ENCODE measurements around the gene MAP3K7. TPM values are rescaled to one million over a fixed set of nuclear protein-coding genes. Genes with fewer than 3 reads are reported as not detected.
A peak's percentile ranks its signal among the peaks of the same experiment; 100 is the strongest.

MAP3K7 gene
- total RNA-seq, 1 donor from 2014 or later: 22.0 TPM

DNA sequence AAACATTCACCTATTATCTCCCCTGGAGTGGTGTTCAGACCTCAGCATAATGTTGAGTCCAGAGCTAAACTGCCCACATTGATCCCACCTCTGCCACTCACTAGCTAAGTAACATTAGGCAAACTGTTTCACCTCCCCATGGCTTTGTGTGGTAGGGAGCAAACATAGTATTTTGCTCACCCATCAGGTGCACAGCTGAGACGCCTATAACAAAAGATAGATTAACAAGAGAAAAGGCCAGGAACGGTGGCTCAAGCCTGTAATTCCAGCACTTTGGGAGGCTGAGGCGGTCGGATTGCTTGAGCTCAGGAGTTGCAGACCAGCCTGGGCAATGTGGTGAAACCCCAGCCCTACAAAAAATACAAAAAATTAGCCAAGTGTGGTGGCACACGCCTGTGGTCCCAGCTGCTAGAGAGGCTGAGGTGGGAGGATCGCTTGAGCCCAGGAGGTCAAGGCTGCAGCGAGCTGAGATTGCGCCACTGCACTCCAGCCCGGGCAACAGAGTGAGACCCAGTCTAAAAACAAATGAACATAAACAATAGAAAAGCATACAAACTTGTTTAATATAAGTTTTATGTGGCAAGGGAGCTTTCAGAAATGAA, 91.6 kb downstream of the MAP3K7 start:
- no peak for DNase-seq
- Histone ChIP-seq H3K4me3 (no peak overlapping the region), H3K9me3 (no peaks in the 10 kb centered on the region), H3K27me3 (ENCODE audit: low read depth) (no peaks in the 10 kb centered on the region), H3K27ac (no peak overlapping the region), H3K4me1 (no peaks in the 10 kb centered on the region), H3K36me3 (no peaks in the 10 kb centered on the region)
- TF ChIP-seq, protein P1, sequence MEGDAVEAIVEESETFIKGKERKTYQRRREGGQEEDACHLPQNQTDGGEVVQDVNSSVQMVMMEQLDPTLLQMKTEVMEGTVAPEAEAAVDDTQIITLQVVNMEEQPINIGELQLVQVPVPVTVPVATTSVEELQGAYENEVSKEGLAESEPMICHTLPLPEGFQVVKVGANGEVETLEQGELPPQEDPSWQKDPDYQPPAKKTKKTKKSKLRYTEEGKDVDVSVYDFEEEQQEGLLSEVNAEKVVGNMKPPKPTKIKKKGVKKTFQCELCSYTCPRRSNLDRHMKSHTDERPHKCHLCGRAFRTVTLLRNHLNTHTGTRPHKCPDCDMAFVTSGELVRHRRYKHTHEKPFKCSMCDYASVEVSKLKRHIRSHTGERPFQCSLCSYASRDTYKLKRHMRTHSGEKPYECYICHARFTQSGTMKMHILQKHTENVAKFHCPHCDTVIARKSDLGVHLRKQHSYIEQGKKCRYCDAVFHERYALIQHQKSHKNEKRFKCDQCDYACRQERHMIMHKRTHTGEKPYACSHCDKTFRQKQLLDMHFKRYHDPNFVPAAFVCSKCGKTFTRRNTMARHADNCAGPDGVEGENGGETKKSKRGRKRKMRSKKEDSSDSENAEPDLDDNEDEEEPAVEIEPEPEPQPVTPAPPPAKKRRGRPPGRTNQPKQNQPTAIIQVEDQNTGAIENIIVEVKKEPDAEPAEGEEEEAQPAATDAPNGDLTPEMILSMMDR (IDR thresholded peaks at IDR 0.05): no peak
- intact Hi-C loops (cut with DNase I): no loop called here
- ATAC-seq: no peak

DNA sequence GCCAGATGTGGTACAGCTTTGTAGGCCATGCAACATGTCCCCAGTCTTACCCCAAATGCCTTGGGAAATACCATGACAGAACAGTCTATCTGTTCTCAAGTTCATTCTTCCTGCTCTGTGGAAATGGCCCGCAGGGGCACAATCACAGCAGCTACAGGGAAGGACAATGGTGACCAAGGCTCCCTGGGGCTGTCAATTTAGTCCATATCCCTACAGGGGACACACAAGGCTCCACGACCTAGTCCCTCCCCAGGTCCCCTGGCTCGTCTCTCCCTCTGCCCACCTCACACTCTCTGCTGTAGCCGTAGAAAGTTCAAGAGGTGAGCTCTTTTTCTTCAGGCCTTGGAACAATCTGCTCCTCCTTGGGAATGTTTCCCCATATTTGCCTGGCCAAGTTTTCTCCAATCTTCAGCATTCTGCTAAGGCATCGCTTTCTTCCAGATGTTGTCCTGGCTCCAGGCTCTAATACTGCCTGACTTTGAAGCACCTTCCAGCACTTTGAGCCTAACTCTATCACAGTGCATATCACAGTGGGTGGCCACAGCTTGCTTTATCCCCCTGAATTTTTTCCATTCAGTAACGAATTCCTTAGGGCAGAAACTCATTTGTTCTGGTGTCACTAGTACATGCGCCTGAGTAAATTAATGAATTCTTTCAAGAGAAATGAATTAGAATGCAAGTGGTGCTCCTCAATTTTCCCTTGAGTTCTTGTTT, 92.6 kb downstream of the MAP3K7 start:
- H3K9me3 ChIP-seq: no peaks in the 10 kb centered on the region

DNA sequence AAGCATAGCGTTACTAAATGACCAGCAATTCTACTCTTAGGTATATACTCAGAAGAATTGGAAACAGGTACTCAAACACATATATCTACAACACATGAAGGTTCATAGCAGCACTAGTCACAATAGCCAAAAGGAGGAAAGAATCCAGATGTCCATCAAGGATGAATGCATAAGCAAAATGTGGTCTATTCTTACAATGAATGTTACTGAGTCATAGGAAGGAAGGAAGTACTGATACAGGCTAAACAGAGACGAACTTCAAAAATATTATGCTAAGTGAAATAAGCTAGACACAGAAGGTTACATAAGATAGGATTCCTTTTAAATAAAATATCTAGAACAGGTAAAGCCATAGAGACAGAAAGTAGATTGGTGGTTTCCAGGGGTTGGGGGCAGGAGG, 93.5 kb downstream of the MAP3K7 start:
- H3K27me3 ChIP-seq (ENCODE audit: low read depth): no peaks in the 10 kb centered on the region
- TF ChIP-seq, protein P1 (IDR thresholded peaks at IDR 0.05): no peak
- H3K4me3 ChIP-seq: no peak overlapping the region
- H3K9me3 ChIP-seq: no peaks in the 10 kb centered on the region
- intact Hi-C loops (cut with DNase I): no loop called here
- no peaks in the 10 kb centered on the region for H3K36me3 ChIP-seq
- no peak overlapping the region for H3K27ac ChIP-seq
- no peaks in the 10 kb centered on the region for H3K4me1 ChIP-seq
- no peak for DNase-seq
- no peak for ATAC-seq

More for the DNA sequence above, 92.6 kb downstream of the MAP3K7 start:
- H3K27me3 ChIP-seq (ENCODE audit: low read depth): no peaks in the 10 kb centered on the region
- TF ChIP-seq, protein P1 (IDR thresholded peaks at IDR 0.05): no peak
- no peak for DNase-seq
- intact Hi-C loops (cut with DNase I): no loop called here
- no peaks in the 10 kb centered on the region for H3K36me3 ChIP-seq
- H3K27ac ChIP-seq: no peak overlapping the region
- H3K4me1 ChIP-seq: no peaks in the 10 kb centered on the region
- peak in 1 of 2 donors; percentile 53 for ATAC-seq
- no peak overlapping the region for H3K4me3 ChIP-seq

DNA sequence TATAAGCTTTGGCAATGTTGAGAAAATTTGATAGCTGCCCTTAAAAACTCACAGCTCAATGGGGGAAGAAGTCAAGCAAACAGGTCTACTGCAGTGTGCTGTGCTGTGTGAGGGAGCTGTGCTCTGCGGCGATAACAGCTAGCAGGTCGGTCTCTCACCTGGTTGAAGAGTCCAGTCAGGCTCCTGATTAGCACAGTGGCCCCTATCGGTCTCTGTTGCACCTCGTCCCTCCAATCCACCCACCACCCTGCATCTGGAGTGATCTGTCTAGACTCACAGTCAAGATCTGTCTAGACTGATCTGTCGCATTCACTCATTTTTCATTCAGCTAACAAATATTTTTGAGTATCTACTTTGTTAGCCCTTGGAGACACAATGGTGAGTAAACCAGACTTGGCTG, 94.1 kb downstream of the MAP3K7 start:
- Histone ChIP-seq H3K36me3 (no peaks in the 10 kb centered on the region), H3K9me3 (no peaks in the 10 kb centered on the region), H3K27ac (no peak overlapping the region), H3K4me1 (no peaks in the 10 kb centered on the region), H3K27me3 (ENCODE audit: low read depth) (no peaks in the 10 kb centered on the region), H3K4me3 (no peak overlapping the region)
- ATAC-seq (no peak), DNase-seq (no peak)
- TF ChIP-seq, protein P1 (IDR thresholded peaks at IDR 0.05): no peak
- intact Hi-C loops (cut with DNase I): no loop called here

DNA sequence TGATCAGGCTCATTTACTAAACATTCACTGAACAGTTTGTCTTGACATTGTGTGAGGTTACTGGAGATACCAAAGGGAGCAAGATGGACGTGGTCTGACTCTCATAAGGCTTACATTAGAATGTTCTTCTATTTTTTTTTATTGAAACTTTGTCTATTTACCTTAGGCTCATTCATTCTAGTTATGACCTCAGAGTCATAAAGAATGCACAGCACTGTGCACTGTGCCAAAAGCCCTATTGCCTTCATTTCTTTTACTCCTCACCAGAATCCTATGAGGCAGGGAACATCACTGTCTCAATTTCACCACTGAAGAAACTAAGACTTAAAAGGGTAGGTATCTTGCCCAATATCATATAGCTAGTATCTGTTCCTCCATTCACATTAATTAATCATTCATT, 94.5 kb downstream of the MAP3K7 start:
- Histone ChIP-seq H3K4me3 (no peak overlapping the region), H3K9me3 (no peaks in the 10 kb centered on the region), H3K36me3 (no peaks in the 10 kb centered on the region), H3K27me3 (ENCODE audit: low read depth) (no peaks in the 10 kb centered on the region), H3K4me1 (no peaks in the 10 kb centered on the region), H3K27ac (no peak overlapping the region)
- ATAC-seq: no peak
- no peak for DNase-seq
- intact Hi-C loops (cut with DNase I): no loop called here
- TF ChIP-seq, protein P1 (IDR thresholded peaks at IDR 0.05): no peak
